H1 (cell line): ENCODE data around the gene AGRN. TPM values are rescaled to one million over a fixed set of nuclear protein-coding genes. Genes with fewer than 3 reads are reported as not detected.

Source experiments
- BACH1 ChIP-seq: IDR thresholded peaks from 2 replicates; pipeline ENCODE4 v1.6.1; 2012; ENCODE audit warnings: low read length, improper control_type of control experiment
- SAP30 ChIP-seq: fragments of 300-600 bp; sonication (generic); IDR thresholded peaks from 2 replicates; pipeline ENCODE4 v1.7.1; 2012; ENCODE audit warnings: low read length, moderate library complexity, mild to moderate bottlenecking, inconsistent platforms; ENCODE audit not compliant: insufficient read depth, insufficient replicate concordance
- SUZ12 ChIP-seq: fragments of 200-600 bp; sonication (generic); IDR thresholded peaks from 2 replicates; pipeline ENCODE4 v1.6.1; 2012; ENCODE audit warnings: mild to moderate bottlenecking, inconsistent platforms, low read length, moderate library complexity, mixed read lengths
- polyA plus RNA-seq, 7 experiments: library from polyadenylated mRNA; depleted of rRNA in 3 of 7; stranded (reverse) in 5 of 7; unstranded in 2 of 7; fragments of >200 nt in 5 of 7; fragments of 200-250 nt in 2 of 7; gene quantifications; 1 replicate in 5 of 7; 2 replicates in 1 of 7; 4 replicates in 1 of 7; pipeline versions ENCODE4 v1.2.1 to v1.2.3, GENCODE V29; 2011 to 2013; ENCODE audit warnings: missing spikeins in 2 of 7, mixed read lengths in 2 of 7
- total RNA-seq: library from RNA; stranded (reverse); fragmentation: NEBNext Ultra II Directional; extraction: Animal tissue kit (Norgen Biotek cat#: 25700); gene quantifications from 2 replicates; pipeline ENCODE4 v1.2.1, GENCODE V29; 2021

Gene AGRN
- total and polyA plus RNA-seq, 2 of the 8 experiments (the other 6 are each of a cell fraction or from before 2014, with no cell fraction given) = 52.3 to 155 TPM

- TF ChIP-seq SAP30 = no peak
- no peak for TF ChIP-seq BACH1
- no peak for TF ChIP-seq SUZ12
These were observed 42.6 kb downstream of the AGRN start (continued) for GRCh38 chr1:1062348-1063163.
